DND-41 (cell line): ENCODE results near the gene SOX5.

Experiments
- CTCF ChIP-seq: IDR thresholded peaks from 2 replicates; pipeline ENCODE4 v1.5.1; 2012; ENCODE audit warnings: borderline replicate concordance, low read length, moderate library complexity, mild to moderate bottlenecking; ENCODE audit not compliant: poor library complexity, severe bottlenecking; ENCODE audit errors: extremely low read depth
- EZH2 ChIP-seq: IDR thresholded peaks from 3 replicates; pipeline ENCODE4 v1.6.1; 2012; ENCODE audit warnings: borderline replicate concordance, low read depth, mild to moderate bottlenecking, moderate library complexity, low read length, inconsistent platforms; ENCODE audit not compliant: severe bottlenecking

GRCh38 chr12:23540572-23540971 is 408.9 kb downstream of the SOX5 start:
- TF ChIP-seq CTCF (no peak), EZH2 (no peak)
